ENCODE data around the gene GLRX. TPM values are rescaled to one million over a fixed set of nuclear protein-coding genes. Genes with fewer than 3 reads are reported as not detected.

GLRX gene
- polyA plus RNA-seq, 1 experiment, result 295 TPM

DNA sequence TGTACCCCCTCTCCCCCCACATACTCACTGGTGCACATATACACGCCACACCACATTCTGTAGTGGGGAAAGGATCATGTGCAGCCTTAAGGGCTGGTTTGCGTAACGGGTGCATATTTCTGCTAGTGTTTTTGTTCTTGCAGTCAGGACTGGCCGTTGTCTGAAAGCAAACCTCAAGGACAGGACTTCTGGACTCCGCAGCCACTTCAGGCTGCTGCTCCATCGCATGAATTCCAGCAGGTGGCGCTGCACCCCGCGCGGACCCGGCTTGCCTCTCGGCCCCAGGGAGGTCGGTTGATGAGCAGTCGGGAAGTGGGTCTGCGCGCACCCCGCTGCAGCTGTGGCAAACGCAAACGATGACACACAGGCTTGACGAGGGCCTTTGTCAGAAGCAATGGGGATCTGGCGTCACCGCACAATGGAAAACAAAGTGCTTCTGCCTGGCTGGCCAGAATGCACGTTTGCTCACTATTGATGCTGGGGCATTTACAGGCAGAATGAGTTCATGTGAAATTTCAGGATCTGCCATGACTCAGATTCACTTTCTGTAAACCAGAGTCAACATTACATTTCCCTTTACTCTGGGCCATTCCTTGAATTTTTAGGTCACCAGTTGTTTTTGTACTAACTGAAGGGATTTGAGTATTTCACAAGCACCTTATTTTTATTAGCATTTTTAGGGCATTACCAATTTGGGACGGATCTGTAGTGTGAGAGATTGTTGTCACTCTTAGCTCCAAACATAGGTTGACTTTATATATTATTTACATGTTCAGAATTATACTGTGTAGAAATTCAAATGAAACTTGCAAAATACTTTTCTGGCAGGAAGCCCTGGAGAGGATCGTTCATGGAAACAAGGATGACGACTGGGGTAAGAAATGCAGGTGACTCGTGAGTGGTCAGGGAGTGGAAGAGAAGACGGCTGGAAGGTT lies 36.4 kb upstream of the GLRX start:
- peak overlapping the region; percentile 10; the same call in 1 of the 2 replicates for H3K4me3 ChIP-seq (ENCODE audit: low read depth, low read length)
- POLR2A ChIA-PET, result interaction anchor here (0.6 kb wide), 1 partner anchor 284 kb away, joined by 5 read pairs; no protein-coding TSS in a partner anchor
- no peaks in the 10 kb centered on the region for H3K36me3 ChIP-seq (ENCODE audit: control insufficient read depth, insufficient read depth, low read length)
- no peaks in the 10 kb centered on the region for H3K27me3 ChIP-seq (ENCODE audit: control insufficient read depth, insufficient read depth, low read length)
- CTCF ChIA-PET, result interaction anchor here (0.6 to 2.2 kb wide), 17 partner anchors 10 to 477 kb away, joined by 3 to 13 read pairs (median 5); no protein-coding TSS in a partner anchor
- peak; percentile 92 for TF ChIP-seq CTCF (IDR thresholded peaks at IDR 0.05; ENCODE audit: insufficient read depth, low read depth, low read length)
- DNase-seq (ENCODE audit: low read depth), result peak; percentile 98

DNA sequence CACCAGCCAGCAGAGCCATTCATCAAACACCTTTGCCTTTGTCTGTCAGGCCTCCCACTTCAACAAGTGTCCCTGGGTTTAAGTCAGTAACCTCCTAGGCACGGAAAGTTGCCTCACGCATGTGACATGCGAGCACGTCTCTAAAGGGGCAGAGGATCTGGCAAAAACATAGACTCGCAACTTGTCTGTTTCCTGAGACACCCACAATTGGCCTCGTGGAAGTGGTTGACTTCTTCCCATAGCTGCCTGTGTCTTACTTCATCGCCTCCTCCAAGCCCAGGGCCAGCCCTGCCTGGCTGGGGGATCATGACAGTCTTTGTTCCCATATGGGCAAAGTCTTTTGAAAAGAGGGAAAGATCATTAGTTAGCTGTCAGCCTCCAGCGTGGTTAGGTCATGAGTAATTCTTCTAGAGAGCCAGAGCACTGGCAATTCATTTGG lies 35.5 kb upstream of the GLRX start:
- Histone ChIP-seq H3K36me3 (ENCODE audit: control insufficient read depth, insufficient read depth, low read length) (no peaks in the 10 kb centered on the region), H3K4me3 (ENCODE audit: low read depth, low read length) (no peak overlapping the region), H3K27me3 (ENCODE audit: control insufficient read depth, insufficient read depth, low read length) (no peaks in the 10 kb centered on the region)
- POLR2A ChIA-PET, result interaction anchor here (0.6 kb wide), 1 partner anchor 285 kb away, joined by 5 read pairs; no protein-coding TSS in a partner anchor
- TF ChIP-seq CTCF (IDR thresholded peaks at IDR 0.05; ENCODE audit: insufficient read depth, low read depth, low read length), result no peak
- CTCF ChIA-PET, result interaction anchor here (1.0 to 2.2 kb wide), 12 partner anchors 10 to 478 kb away, joined by 3 to 13 read pairs (median 4); no protein-coding TSS in a partner anchor
- no peak for DNase-seq (ENCODE audit: low read depth)

GRCh38 chr5:95857185-95857945 lies 34.8 kb upstream of the GLRX start:
- Histone ChIP-seq H3K27me3 (ENCODE audit: control insufficient read depth, insufficient read depth, low read length) (no peaks in the 10 kb centered on the region), H3K4me3 (ENCODE audit: low read depth, low read length) (no peak overlapping the region), H3K36me3 (ENCODE audit: control insufficient read depth, insufficient read depth, low read length) (no peaks in the 10 kb centered on the region)
- ChIA-PET POLR2A (interaction anchor here (0.6 kb wide), 2 partner anchors 266 to 302 kb away, joined by 5 to 39 read pairs; partner anchors contain the start of gene ARSK), CTCF (interaction anchor here (0.9 to 2.2 kb wide), 13 partner anchors 9 to 488 kb away, joined by 3 to 13 read pairs (median 5); no protein-coding TSS in a partner anchor)
- no peak for TF ChIP-seq CTCF (IDR thresholded peaks at IDR 0.05; ENCODE audit: insufficient read depth, low read depth, low read length)
- DNase-seq (ENCODE audit: low read depth), result peak; percentile 74

- TF ChIP-seq CTCF (IDR thresholded peaks at IDR 0.05; ENCODE audit: insufficient read depth, low read depth, low read length), result no peak
- DNase-seq (ENCODE audit: low read depth), result no peak
- Histone ChIP-seq H3K27me3 (ENCODE audit: control insufficient read depth, insufficient read depth, low read length) (no peaks in the 10 kb centered on the region), H3K36me3 (ENCODE audit: control insufficient read depth, insufficient read depth, low read length) (no peaks in the 10 kb centered on the region), H3K4me3 (ENCODE audit: low read depth, low read length) (no peak overlapping the region)
- CTCF ChIA-PET, result interaction anchor here (1.1 to 2.1 kb wide), 6 partner anchors 8 to 488 kb away, joined by 3 to 13 read pairs (median 6); no protein-coding TSS in a partner anchor
- POLR2A ChIA-PET, result no interaction called here
These were observed 34.0 kb upstream of the GLRX start for GRCh38 chr5:95856501-95856981.
